Measurements from ENCODE around the gene ITGA1. TPM values are rescaled to one million over a fixed set of nuclear protein-coding genes. Genes with fewer than 3 reads are reported as not detected.

The ITGA1 gene
- total and polyA plus RNA-seq, 2 of the 8 experiments (the other 6 are each of a cell fraction or from before 2014, with no cell fraction given) = 2.3 to 9.0 TPM

DNA sequence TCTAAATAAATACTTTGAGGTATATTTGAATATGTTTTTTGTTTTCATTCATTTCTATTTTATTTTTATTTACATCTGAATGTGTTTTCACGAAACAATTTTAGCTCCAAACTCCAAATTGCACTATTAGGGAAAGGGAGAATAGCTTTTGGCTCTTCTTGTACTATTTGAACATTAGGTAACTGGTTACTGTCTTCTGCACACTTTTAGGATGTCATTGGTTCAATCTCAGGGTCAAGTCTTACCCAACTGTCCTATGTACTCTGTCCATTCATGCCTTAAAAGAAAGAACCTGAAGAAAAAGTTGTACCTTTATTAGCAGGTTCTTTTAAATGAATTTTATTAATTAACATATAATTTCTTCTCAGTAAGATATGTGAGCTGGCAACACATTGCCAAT is 51.6 kb downstream of the ITGA1 start:
- no peak overlapping the region for H4K91ac ChIP-seq (replicated peaks; ENCODE audit: insufficient read length, low read length)
- ChIA-PET POLR2A (ENCODE audit: partially characterized antibody) (no interaction called here), CTCF (ENCODE audit: partially characterized antibody) (no interaction called here)
- H3K23me2 ChIP-seq (ENCODE audit: low read depth, low read length) = no peaks in the 10 kb centered on the region
- no peaks in the 10 kb centered on the region for H3K27me3 ChIP-seq (replicated peaks in 1 of 4; ENCODE audit: control insufficient read depth in 3 of 4, extremely low read depth in 1 of 4, insufficient read depth in 3 of 4, low read length in 3 of 4)
- H2BK20ac ChIP-seq (ENCODE audit: low read length) = no peak overlapping the region
- H3K18ac ChIP-seq (ENCODE audit: extremely low read depth, low read length) = no peak overlapping the region
- no peaks in the 10 kb centered on the region for H3K4me1 ChIP-seq (replicated peaks in 1 of 4; ENCODE audit: control insufficient read depth in 3 of 4, insufficient read depth in 4 of 4, low read length in 3 of 4)
- no peak overlapping the region for H2AK5ac ChIP-seq (ENCODE audit: low read depth, low read length)
- no peak overlapping the region for H2BK15ac ChIP-seq (ENCODE audit: low read length)
- no peak overlapping the region for H3K4me2 ChIP-seq (ENCODE audit: insufficient read depth in 1 of 2, low read depth in 2 of 2, low read length in 2 of 2)
- no peak overlapping the region for H2AFZ ChIP-seq (ENCODE audit: low read length)
- no peak for DNase-seq (ENCODE audit: low read depth in 1 of 2, low spot score in 2 of 2)
- no peak overlapping the region for H3K4ac ChIP-seq (replicated peaks; ENCODE audit: insufficient read length, low read depth, low read length)
- H2BK120ac ChIP-seq (replicated peaks; ENCODE audit: low read depth, low read length) = no peak overlapping the region
- H3K9ac ChIP-seq (replicated peaks in 1 of 4; ENCODE audit: extremely low read depth in 1 of 4, low read depth in 3 of 4, low read length in 3 of 4) = no peak overlapping the region
- H3K9me3 ChIP-seq (ENCODE audit: insufficient read depth in 2 of 2, low read depth in 1 of 2, low read length in 1 of 2) = no peaks in the 10 kb centered on the region
- no peaks in the 10 kb centered on the region for H3K36me3 ChIP-seq (ENCODE audit: control insufficient read depth in 2 of 4, insufficient read depth in 4 of 4, low read length in 3 of 4)
- H4K8ac ChIP-seq (ENCODE audit: extremely low read depth, insufficient read depth, low read length) = no peak overlapping the region
- no peak overlapping the region for H3K23ac ChIP-seq (ENCODE audit: insufficient read length)
- no peak overlapping the region for H3K14ac ChIP-seq (ENCODE audit: insufficient read length)
- H3K27ac ChIP-seq (ENCODE audit: low read depth, low read length) = no peak overlapping the region
- no peak overlapping the region for H4K5ac ChIP-seq (ENCODE audit: insufficient read length, low read depth, low read length)
- no peak overlapping the region for H3K56ac ChIP-seq (replicated peaks; ENCODE audit: insufficient read length, low read depth, low read length)
- H3K79me2 ChIP-seq (ENCODE audit: control insufficient read depth in 1 of 2, insufficient read depth in 2 of 2, low read length in 2 of 2) = no peaks in the 10 kb centered on the region
- FAIRE-seq = no peak
- no peaks in the 10 kb centered on the region for H3K79me1 ChIP-seq (ENCODE audit: low read depth, low read length)
- 86% methylated on average over 1 of the region's 1 CpG; no CpG with 5 or more reads in 1 of the 2 experiments for WGBS, 2 experiments (ENCODE audit: extremely low coverage in 1 of 2, insufficient coverage in 1 of 2, insufficient read length in 1 of 2, insufficient replicate concordance in 2 of 2, low coverage in 1 of 2, low lambda C conversion rate in 2 of 2, missing lambda C conversion rate in 1 of 2)
- H2BK5ac ChIP-seq (ENCODE audit: low read depth, low read length) = no peak overlapping the region
- H3K4me3 ChIP-seq (ENCODE audit: extremely low read depth in 1 of 4, insufficient read depth in 2 of 4, low read depth in 3 of 4, low read length in 4 of 4) = no peak overlapping the region
- no peak overlapping the region for H2BK12ac ChIP-seq (ENCODE audit: low read depth, low read length)
- H4K20me1 ChIP-seq (replicated peaks in 1 of 2; ENCODE audit: control insufficient read depth in 1 of 2, insufficient read depth in 2 of 2, low read length in 2 of 2) = no peaks in the 10 kb centered on the region
- no peak for TF ChIP-seq CHD2 (IDR thresholded peaks at IDR 0.05; ENCODE audit: low read length)
- no peak for TF ChIP-seq RXRA (IDR thresholded peaks at IDR 0.05; ENCODE audit: insufficient read depth, low read depth, low read length)
- no peak for TF ChIP-seq RBBP5 (IDR thresholded peaks at IDR 0.05; ENCODE audit: borderline replicate concordance, low read depth, low read length)
- TF ChIP-seq FOSL1 (IDR thresholded peaks at IDR 0.05; ENCODE audit: insufficient read depth, low read depth, low read length) = no peak
- TF ChIP-seq KDM4A (IDR thresholded peaks at IDR 0.05; ENCODE audit: low read depth, low read length, severe bottlenecking) = no peak
- no peak for TF ChIP-seq ASH2L (IDR thresholded peaks at IDR 0.05; ENCODE audit: low read length)
- TF ChIP-seq RAD21 (IDR thresholded peaks at IDR 0.05 in 1 of 2, conservative IDR thresholded peaks at IDR 0.05 in 1 of 2; ENCODE audit: low read depth in 2 of 2, low read length in 2 of 2) = no peak
- TF ChIP-seq BRCA1 (IDR thresholded peaks at IDR 0.05; ENCODE audit: low read depth, low read length) = no peak
- TF ChIP-seq TAF7 (optimal IDR thresholded peaks at IDR 0.05; ENCODE audit: borderline replicate concordance, low read depth, low read length) = no peak
- TF ChIP-seq, protein P1, sequence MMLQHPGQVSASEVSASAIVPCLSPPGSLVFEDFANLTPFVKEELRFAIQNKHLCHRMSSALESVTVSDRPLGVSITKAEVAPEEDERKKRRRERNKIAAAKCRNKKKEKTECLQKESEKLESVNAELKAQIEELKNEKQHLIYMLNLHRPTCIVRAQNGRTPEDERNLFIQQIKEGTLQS (IDR thresholded peaks at IDR 0.05; ENCODE audit: insufficient read depth, low read depth, low read length) = no peak
- TF ChIP-seq SP1 (IDR thresholded peaks at IDR 0.05; ENCODE audit: low read depth, low read length) = no peak
- no peak for TF ChIP-seq POLR2AphosphoS5 (IDR thresholded peaks at IDR 0.05; ENCODE audit: low read depth, low read length)
- no peak for TF ChIP-seq SP4 (IDR thresholded peaks at IDR 0.05; ENCODE audit: low read length)
- no peak for TF ChIP-seq SAP30 (IDR thresholded peaks at IDR 0.05; ENCODE audit: insufficient read depth, insufficient replicate concordance, low read length)
- TF ChIP-seq NRF1 (IDR thresholded peaks at IDR 0.05; ENCODE audit: low read depth, low read length) = no peak
